A673 (cell line): ENCODE results near the gene MAN2B2. TPM values are rescaled to one million over a fixed set of nuclear protein-coding genes. Genes with fewer than 3 reads are reported as not detected.
"Not testable (repeated sequence)": the region's sequence is repeated elsewhere in the genome, so short reads cannot be mapped to it uniquely, and the experiment has no call there.

ENCODE experiments used
- BruUV-seq: library from RNA; stranded (reverse); fragments of 400-500 nt; replicated peaks from 2 replicates; lab custom pipeline; 2021; lab: Mats Ljungman, UMichigan
- CTCF ChIA-PET: fragments of 300-600 bp; sonication (Branson Sonifier 250); formaldehyde crosslinking; loops from one replicate; lab custom pipeline; 2022; ENCODE audit warnings: antibody characterized with exemption; lab: Charles Lee
- POLR2A ChIA-PET: fragments of 300-600 bp; sonication (Branson Sonifier 250); formaldehyde crosslinking; loops from one replicate; lab custom pipeline; 2022; ENCODE audit warnings: antibody characterized with exemption; ENCODE audit not compliant: low non-redundant PET; lab: Charles Lee
- DNase-seq: peaks from one replicate; pipeline ENCODE4 v3.0.0-alpha.2; 2015; ENCODE audit warnings: low spot score
- H3K27ac ChIP-seq: fragments of 200-600 bp; sonication (generic); 2 replicates; pipeline ENCODE4 v1.5.1; 2016; ENCODE audit warnings: mixed run types, low read depth, mild to moderate bottlenecking, mixed read lengths, antibody characterized with exemption, low read length; ENCODE audit not compliant: poor library complexity, severe bottlenecking
- H3K27me3 ChIP-seq: fragments of 200-600 bp; sonication (generic); replicated peaks from 2 replicates; pipeline ENCODE4 v1.6.1; 2017; ENCODE audit warnings: mixed run types, low read depth, mild to moderate bottlenecking, mixed read lengths, antibody characterized with exemption, low read length; ENCODE audit not compliant: insufficient read depth, poor library complexity
- H3K36me3 ChIP-seq: fragments of 200-600 bp; sonication (generic); 2 replicates; pipeline ENCODE4 v1.6.1; 2016; ENCODE audit warnings: mixed run types, mild to moderate bottlenecking, mixed read lengths, antibody characterized with exemption, low read length; ENCODE audit not compliant: insufficient read depth, poor library complexity, severe bottlenecking
- H3K4me1 ChIP-seq: fragments of 200-600 bp; sonication (generic); 2 replicates; pipeline ENCODE4 v1.6.1; 2017; ENCODE audit warnings: mixed run types, mild to moderate bottlenecking, mixed read lengths, antibody characterized with exemption, low read length; ENCODE audit not compliant: insufficient read depth, poor library complexity, severe bottlenecking
- H3K4me3 ChIP-seq: fragments of 200-600 bp; sonication (generic); 2 replicates; pipeline ENCODE4 v1.5.1; 2016; ENCODE audit warnings: low read depth, mixed run types, mild to moderate bottlenecking, mixed read lengths, low read length; ENCODE audit not compliant: poor library complexity, severe bottlenecking
- H3K9me3 ChIP-seq: fragments of 200-600 bp; sonication (generic); 2 replicates; pipeline ENCODE4 v1.6.1; 2016; ENCODE audit warnings: mixed run types, low read depth, mild to moderate bottlenecking, mixed read lengths, antibody characterized with exemption, low read length; ENCODE audit not compliant: poor library complexity, severe bottlenecking
- EZH2 ChIP-seq: fragments of 200-600 bp; sonication (generic); IDR thresholded peaks from 2 replicates; pipeline ENCODE4 v1.6.1; 2017; ENCODE audit warnings: borderline replicate concordance, low read depth, mild to moderate bottlenecking, mixed read lengths, antibody characterized with exemption, low read length; ENCODE audit not compliant: poor library complexity, severe bottlenecking
- intact Hi-C: fragments of 100-400 bp; cut with micrococcal nuclease; formaldehyde crosslinking; loops from one replicate; pipeline ENCODE4 v1.10.0; 2022; ENCODE audit not compliant: unreplicated experiment
- total RNA-seq: library from RNA; stranded (reverse); gene quantifications from 2 replicates; pipeline ENCODE4 v1.2.3, GENCODE V29; 2021
- TF ChIP-seq, protein P1 (sequence below): fragments of 300-800, 200-600 bp; sonication (generic); conservative IDR thresholded peaks from 2 replicates; pipeline ENCODE4 v1.5.1; 2017; ENCODE audit warnings: low read depth, mild to moderate bottlenecking, antibody characterized with exemption, low read length, moderate library complexity, mixed read lengths

Gene MAN2B2
- total RNA-seq, 1 experiment from 2014 or later, result 14.9 TPM

DNA sequence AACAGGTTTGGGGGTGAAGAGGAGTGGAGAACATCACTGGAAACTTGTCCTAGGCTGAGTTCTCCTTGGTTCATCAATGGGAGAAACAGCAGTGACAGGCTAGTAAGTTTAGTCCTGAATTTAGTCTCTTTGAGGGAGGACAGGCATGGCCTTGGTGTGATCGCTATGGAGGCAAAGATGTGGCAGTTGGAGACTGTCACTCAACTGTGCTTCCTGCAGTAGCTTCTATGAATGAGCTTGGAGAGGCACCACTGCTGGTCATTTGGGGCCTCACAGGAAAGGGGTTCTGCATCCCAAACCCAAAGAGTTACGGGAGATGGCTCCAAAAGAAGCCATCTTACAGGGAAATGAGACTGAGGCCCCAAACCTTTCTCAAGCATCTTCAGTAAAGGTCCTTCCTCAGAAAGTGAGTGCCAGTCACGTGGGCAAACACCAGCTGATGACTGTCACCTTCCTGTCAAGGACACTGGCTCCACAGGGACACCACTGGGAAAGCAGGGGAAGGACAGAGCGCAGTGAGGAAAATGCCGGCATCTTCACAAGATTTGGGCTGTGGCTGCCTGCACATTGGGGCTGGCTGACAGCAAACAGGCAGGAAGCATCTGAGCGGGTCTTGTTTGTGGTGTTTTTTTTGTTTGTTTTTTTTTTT lies 72.7 kb downstream of the MAN2B2 start:
- Histone ChIP-seq H3K4me1 (no peaks in the 10 kb centered on the region), H3K27ac (no peak overlapping the region), H3K36me3 (peaks cover 14% of the 10 kb centered on the region), H3K27me3 (no peaks in the 10 kb centered on the region), H3K4me3 (no peak overlapping the region), H3K9me3 (no peaks in the 10 kb centered on the region)
- intact Hi-C loops, result no loop called here
- DNase-seq, result no peak
- ChIA-PET CTCF (no interaction called here), POLR2A (no interaction called here)
- TF ChIP-seq, protein P1, sequence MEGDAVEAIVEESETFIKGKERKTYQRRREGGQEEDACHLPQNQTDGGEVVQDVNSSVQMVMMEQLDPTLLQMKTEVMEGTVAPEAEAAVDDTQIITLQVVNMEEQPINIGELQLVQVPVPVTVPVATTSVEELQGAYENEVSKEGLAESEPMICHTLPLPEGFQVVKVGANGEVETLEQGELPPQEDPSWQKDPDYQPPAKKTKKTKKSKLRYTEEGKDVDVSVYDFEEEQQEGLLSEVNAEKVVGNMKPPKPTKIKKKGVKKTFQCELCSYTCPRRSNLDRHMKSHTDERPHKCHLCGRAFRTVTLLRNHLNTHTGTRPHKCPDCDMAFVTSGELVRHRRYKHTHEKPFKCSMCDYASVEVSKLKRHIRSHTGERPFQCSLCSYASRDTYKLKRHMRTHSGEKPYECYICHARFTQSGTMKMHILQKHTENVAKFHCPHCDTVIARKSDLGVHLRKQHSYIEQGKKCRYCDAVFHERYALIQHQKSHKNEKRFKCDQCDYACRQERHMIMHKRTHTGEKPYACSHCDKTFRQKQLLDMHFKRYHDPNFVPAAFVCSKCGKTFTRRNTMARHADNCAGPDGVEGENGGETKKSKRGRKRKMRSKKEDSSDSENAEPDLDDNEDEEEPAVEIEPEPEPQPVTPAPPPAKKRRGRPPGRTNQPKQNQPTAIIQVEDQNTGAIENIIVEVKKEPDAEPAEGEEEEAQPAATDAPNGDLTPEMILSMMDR, result no peak
- TF ChIP-seq EZH2, result no peak
- no TSS peak for BruUV-seq

DNA sequence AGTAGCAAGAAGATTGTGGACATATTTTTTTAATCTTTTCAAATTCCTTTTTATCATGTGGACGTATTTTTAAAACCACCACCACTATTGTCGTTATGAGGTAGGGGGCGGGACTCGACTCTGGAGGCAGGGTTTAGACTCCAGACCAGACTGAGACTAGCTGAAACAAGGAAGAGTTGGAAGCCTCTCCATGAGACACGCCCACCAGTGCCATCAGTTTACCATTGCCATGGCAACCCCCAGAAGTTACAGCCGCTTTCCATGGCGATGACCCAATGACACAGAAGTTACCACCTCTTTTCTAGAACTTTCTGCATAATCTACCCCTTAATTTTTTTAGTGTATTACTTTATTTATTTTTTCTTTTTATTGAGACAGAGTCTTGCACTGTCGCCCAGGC lies 74.2 kb downstream of the MAN2B2 start:
- DNase-seq, result no peak
- BruUV-seq, result no TSS peak
- Histone ChIP-seq H3K4me3 (no peak overlapping the region), H3K4me1 (no peaks in the 10 kb centered on the region), H3K27ac (no peak overlapping the region), H3K27me3 (no peaks in the 10 kb centered on the region), H3K9me3 (no peaks in the 10 kb centered on the region), H3K36me3 (no peaks in the 10 kb centered on the region)
- ChIA-PET POLR2A (no interaction called here), CTCF (no interaction called here)
- TF ChIP-seq, protein P1, result no peak
- no peak for TF ChIP-seq EZH2
- intact Hi-C loops, result no loop called here

DNA sequence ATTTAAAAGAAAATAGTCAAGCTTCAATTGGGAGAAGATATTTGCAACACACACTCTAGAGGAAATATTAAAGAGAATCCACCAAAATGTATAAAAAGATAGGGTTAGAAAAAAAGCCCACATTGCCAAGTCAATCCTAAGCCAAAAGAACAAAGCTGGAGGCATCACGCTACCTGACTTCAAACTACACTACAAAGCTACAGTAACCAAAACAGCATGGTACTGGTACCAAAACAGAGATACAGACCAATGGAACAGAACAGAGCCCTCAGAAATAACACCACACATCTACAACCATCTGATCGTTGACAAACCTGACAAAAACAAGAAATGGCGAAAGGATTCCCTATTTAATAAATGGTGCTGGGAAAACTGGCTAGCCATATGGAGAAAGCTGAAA lies 79.2 kb downstream of the MAN2B2 start:
- DNase-seq, H3K9me3 ChIP-seq, BruUV-seq, H3K27ac ChIP-seq, H3K4me1 ChIP-seq, H3K27me3 ChIP-seq, intact Hi-C loops, H3K36me3 ChIP-seq, H3K4me3 ChIP-seq, POLR2A ChIA-PET, CTCF ChIA-PET: not testable (repeated sequence)

DNA sequence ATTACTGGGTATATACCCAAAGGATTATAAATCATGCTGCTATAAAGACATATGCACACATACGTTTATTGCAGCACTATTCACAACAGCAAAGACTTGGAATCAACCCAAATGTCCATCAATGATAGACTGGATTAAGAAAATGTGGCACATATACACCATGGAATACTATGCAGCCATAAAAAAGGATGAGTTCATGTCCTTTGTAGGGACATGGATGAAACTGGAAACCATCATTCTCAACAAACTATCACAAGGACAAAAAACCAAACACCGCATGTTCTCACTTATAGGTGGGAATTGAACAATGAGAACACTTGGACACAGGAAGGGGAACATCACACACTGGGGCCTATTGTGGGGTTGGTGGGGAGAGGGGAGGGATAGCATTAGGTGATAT lies 80.3 kb downstream of the MAN2B2 start:
- BruUV-seq, H3K27ac ChIP-seq, CTCF ChIA-PET: not testable (repeated sequence)

More for the DNA sequence above, 80.3 kb downstream of the MAN2B2 start:
- H3K36me3 ChIP-seq, H3K4me1 ChIP-seq, POLR2A ChIA-PET, H3K27me3 ChIP-seq, H3K4me3 ChIP-seq, H3K9me3 ChIP-seq, DNase-seq, intact Hi-C loops: not testable (repeated sequence)
